GM18505 (cell line): ENCODE data around the gene NRN1.

Experiments
- ATAC-seq: cut with Tn5 transposase; IDR thresholded peaks from one replicate; pipeline ENCODE4 v1.9.1; 2021; ENCODE audit not compliant: unreplicated experiment
- POLR2A ChIP-seq: IDR thresholded peaks from 4 replicates; pipeline ENCODE4 v1.6.1; 2011; ENCODE audit warnings: borderline replicate concordance; ENCODE audit not compliant: insufficient read depth, insufficient read length; ENCODE audit errors: extremely low read depth

Gene NRN1

GRCh38 chr6:5950361-5950785 lies 56.4 kb downstream of the NRN1 start:
- no peak for ATAC-seq
- TF ChIP-seq POLR2A, result no peak
